Ascending aorta (tissue), 1 donor: ENCODE measurements around the gene BOC. TPM values are rescaled to one million over a fixed set of nuclear protein-coding genes. Genes with fewer than 3 reads are reported as not detected.

Source experiments
- total RNA-seq: library from RNA; depleted of rRNA; stranded (reverse); fragments of >200 nt; gene quantifications from one replicate; pipeline ENCODE4 v1.1.0, GENCODE V29; 2016

The BOC gene
- total RNA-seq, 1 donor from 2014 or later, result 31.3 TPM

Other genes with a start within 250 kb of the BOC start
- gene CD200R1, start 236.5 kb upstream of the BOC start, total RNA-seq, result not detected
- 1.6 TPM for gene GTPBP8, start 220.6 kb upstream of the BOC start, total RNA-seq
- 1.6 TPM for gene CFAP44, start 229.9 kb downstream of the BOC start, total RNA-seq